HG03520 (cell line): ENCODE data around the gene VTI1A.

Experiments
- ATAC-seq: cut with Tn5 transposase; IDR thresholded peaks from one replicate; pipeline ENCODE4 v1.9.1; 2021; ENCODE audit warnings: mild to moderate bottlenecking, moderate library complexity; ENCODE audit not compliant: unreplicated experiment

The VTI1A gene

DNA sequence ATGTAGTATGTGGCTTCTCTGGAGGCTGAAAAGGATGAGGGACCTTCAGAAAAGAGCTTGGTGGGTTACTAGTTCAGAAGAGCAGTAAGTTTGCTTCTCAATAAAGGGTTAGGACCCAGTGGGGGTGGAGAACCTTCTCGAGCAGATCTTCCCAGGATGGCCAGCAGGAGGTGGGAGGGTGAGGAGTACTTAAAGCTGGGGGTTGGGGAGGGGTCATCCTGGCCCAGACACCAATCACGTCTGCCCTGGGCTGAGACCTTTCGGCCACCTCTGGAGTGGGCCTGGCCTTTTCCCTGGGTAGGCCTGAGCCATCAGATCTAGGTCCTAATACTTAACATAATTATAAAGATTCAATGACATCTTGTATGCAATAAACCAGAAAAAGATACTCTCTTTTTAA, 354.0 kb downstream of the VTI1A start:
- no peak for ATAC-seq

DNA sequence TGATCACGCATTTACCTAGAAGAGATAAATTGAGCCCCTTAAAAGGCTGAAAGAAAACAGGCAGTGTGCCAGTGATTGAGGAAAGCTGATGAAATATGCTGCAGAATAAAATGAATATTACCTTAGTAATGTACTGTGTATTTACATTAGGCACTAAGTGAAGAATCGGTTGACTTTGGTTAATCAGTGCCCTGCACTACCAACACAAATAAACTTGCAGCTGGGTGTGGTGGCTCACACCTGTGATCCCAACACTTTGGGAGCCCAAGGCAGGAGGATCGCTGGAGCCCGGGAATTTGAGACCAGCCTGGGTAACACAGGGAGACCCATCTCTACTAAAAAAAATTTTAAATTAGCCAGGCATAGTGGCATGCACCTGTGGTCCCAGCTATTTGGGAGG, 354.7 kb downstream of the VTI1A start:
- ATAC-seq: no peak

DNA sequence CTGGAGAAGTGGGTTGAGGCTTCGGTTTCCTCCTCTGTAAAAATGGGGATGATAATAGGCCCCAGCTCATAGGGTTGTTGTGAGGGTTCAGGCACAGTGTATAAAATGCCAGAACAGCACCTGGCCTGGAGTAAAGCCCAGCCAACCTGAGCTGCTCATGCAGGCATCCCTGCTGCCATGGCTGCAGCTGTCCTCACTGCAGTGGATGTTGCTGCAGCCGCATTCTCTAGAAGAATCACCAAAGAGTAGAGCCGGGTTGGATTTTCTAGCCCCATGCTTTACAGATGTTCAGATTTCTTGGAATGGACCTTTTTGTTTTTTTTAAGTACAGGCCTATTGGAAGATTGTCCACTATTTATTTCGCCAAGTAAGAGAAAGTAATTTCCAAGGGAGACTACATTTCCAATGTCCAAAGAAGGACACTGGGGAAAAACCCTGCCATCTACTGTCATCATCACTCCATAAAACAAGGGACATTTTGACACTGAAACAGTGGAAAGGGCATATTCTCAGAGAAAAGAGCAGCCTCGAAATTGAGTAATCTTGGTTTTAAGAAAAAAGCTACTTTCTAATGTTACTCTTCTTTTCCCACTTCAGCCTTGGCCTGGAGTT, 355.5 kb downstream of the VTI1A start:
- no peak for ATAC-seq

DNA sequence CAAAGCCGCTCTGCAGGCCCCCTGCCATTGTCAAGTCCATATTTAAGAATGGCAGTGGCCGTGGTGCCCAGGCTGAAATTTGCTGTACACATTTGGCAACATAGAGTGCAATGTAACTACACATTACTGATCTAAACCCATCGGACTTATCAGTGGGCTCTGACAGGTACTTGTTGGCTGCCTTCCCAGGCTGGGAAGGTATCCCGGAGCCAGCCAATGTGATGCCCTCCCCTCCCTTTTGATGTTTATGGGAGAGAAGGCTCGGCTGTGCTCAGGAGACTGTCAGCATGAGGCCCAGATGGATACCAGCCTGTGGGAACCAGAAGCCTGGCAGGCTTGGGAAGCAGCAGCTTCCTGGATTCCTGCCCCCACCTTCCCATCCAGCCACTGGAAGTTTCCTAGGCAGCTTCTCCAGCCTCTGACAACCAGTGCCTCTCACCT, 357.0 kb downstream of the VTI1A start:
- no peak for ATAC-seq

DNA sequence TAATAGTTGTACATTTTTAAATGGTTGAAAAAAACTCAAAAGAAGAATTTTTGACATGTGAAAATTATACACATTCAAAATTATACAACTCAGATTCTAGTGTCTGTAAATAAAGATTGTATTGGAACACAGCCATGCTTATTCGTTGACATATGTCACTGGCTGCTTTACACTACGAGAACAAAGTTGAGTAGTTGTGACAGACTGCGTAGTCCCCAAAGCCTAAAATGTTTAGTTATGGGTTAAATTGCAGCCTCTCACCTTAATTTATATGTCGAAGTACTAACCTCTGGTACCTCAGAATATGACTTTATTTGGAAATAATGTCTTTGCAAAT, 358.2 kb downstream of the VTI1A start:
- ATAC-seq: no peak

DNA sequence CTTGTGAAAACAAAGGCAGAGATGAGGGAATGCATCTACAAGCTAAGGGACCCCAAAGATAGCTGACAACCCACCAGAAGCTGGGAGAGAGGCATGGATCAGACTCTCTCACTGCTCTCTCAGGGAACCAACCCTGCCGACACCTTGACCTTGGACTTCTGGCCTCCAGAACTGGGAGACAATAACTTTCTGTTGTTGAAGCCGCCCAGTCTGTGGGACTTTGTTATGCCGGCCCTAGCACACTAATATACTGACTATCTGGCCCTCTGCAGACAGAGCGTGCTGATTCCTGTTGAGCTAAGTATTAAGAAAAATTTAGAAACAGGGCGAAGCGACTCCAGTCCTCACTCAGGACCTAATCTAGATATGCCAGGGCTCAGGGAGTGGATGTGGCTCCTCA, 358.7 kb downstream of the VTI1A start:
- ATAC-seq: no peak

DNA sequence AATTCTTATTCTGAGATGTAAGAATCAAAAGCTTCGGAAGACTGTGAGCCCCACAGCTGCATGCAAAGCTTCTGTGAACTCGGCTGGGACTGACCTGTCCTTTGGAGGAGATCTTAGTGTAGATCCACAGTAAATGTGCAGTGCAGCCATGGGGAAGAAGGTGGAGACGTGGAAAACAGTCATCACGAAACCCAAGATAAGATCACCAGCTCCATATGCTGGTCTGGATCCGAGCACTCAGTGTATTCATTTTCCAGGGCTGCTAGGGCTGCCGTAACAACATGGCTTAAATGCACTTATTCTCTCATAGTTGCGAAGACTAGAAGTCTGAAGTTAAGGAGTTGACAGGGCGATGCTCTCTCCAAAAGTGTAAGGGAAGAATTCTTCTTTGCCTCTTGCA, 360.0 kb downstream of the VTI1A start:
- no peak for ATAC-seq

DNA sequence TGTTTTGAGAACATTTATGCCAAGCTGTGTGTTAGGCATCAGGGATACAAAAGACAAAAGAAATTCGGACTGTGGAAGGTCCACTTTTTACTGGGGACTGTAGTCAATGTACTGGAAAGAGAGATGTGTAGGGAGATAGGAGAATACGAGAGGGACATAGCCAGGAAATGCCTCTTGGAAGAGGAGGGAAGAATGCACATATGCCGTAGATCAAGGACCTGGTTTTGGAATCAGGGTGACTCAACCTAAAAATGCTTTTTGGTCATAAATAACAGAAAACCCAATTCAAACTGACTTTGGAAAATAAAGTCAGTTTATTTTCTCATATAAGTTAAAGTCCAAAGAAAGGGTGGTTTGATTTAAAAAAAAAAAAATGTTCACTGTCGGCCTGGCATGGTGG, 362.7 kb downstream of the VTI1A start:
- no peak for ATAC-seq

DNA sequence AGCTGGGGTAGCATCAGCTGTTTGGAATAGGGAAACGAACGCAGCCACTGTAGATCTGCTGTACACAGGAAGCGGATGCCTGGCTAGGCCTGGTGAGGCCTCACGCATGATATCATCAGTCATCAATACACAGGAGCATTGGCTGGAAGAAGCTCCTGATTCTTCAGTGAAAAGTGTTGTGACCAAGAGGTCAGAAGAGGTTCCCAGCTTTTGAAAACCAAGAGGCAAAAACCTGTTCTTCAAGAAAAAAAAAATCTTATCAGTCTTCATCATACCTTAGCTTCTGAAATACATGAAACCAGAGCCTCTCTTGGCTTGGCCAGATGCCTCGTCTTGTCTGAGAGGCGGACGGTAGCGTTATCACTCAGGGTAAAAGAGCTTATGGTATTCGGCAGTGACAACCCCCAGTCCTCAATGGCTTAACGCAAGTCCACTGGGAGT, 363.7 kb downstream of the VTI1A start:
- ATAC-seq: no peak

DNA sequence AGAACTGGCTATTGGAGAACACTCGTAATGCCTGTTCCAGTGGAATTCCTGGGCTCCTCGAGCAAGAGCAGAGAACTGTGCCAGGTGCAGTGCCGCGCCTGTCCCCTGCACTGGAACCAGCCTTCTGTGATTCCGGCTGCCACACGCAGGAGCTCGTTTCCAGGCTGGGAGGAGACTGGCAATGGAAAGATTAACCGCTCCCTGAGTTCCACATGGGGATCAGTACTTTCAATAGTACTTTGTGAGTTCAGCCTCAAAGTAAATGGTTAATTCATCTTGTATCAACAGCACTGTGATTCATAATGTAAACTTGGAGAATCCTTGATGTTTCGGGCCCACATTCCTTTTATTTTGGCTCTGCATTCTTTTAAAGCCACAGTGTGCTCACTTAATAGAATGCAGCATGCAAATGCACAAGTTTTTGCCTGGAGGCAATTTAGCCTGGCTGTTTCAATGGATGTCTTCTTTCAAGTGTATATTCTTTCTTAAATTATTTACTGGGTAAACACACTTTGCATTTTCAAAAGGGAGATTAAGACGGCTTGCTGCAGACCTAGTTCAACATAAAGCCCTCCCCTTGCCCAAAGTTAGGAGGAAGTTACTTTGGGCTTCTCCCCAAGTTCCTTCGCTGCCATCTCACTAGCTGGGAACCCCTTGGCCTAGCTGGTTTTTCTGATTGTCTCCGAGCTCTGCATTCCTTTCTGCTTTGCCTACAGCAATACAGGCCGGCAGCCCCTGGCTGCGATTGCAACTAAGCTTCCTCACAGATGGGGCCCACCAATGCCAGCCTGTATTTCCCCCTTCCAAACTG, 364.9 kb downstream of the VTI1A start:
- no peak for ATAC-seq

DNA sequence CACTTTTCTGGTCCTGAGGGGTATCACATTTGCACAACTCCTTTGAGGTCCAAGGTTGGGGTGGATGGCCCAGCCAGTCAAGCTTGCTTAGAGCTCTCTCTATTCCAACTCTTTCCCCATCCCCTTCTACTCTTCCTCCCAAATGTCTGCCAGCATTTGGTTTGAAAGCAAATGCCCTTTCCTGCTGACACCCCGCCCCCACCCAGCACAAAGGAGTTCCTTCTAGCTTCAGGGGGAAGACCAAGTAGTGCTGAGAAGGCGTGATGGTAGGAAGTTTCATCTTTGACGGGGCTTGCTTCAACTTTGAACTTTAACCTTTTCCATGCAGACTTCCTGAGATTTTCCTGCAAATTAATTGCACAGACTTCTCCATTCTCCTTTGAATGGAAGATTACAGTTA, 365.6 kb downstream of the VTI1A start:
- no peak for ATAC-seq

DNA sequence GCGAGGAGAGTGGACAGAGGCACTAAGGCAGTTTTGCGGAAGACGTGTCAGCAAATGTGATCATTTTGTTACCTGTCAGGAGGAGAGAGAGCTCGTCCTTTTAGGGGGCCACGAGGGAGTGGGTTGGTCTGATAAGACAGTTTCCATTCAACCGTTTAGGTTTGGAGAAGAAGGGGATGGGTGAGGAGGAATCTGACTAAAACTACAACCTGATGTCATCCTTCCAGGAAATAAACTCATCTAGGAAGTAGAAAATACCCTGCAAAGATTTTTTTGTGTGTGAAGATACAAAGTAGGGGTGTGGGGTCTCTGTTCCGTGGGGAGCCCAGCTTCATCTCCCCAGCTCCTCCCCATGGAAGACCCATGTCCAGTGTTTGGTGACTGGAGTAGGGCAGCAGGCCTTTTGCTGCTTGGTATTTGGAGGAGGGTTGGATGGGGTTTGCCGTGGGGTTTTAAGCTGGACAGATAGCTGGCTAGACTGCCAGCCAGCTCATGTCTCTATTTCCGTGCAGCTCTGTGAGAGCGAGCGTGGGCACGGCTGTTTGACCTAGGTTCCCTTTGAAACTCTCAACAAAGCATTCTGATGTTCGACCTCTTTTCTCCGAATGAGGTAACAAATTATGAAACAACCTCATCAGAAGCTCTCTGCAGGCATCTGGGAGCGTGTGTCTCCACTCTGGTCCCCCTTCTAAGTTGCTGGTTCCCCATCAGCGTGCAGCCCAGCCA, 367.0 kb downstream of the VTI1A start:
- no peak for ATAC-seq

DNA sequence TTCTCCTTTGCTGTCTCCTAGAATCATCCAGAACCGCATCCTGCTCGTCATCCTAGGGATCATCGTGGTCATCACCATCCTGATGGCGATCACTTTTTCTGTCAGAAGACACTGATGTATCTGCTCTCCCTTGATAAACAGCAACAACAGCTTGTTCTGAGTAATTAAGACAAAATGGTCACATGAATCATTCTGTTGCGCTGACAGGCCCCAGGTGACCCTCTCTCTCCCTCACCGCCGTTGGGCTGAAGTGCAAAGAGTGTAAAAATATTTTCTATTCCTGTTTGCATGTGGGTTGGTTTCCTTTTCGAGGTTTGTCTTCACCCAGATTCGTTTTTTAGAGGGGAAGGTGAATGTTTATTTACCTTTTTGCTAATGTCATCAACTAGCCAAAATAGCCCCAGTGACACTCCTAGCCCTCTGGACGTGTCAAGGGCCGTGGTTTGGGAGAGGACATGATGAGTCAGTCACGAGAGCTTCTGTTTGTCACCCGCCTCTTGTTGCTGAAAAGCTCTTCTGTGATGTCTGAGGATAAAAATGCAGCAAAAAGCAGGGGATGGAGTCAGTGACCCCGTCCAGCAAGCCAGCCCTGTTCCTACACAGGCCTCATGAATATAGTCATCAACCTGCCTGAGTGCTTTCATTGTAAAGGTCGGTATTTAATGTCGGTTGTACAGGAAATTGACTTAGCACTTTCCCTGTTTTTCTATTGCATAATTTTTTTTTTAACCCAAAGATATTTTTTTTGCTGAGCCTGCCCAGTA, 368.4 kb downstream of the VTI1A start:
- ATAC-seq: no peak

DNA sequence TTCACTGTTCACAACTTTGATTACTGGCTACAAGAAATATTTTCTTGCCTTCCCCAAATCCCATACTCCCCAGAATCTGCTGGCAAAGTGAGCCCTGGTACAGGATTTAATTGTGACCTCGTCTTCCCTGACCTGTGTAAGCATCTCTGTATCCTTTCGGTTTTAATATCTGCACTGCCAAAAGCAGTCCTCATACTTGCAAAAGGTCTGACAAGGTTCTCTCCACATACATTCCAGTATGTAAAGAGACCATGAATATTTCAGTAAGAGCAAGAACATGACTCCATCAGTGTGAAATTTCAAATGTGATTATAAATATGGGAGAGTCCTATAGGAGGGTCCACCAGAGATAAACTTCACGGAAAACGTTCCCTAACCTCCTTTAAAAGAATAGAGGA, 369.0 kb downstream of the VTI1A start:
- ATAC-seq: no peak

DNA sequence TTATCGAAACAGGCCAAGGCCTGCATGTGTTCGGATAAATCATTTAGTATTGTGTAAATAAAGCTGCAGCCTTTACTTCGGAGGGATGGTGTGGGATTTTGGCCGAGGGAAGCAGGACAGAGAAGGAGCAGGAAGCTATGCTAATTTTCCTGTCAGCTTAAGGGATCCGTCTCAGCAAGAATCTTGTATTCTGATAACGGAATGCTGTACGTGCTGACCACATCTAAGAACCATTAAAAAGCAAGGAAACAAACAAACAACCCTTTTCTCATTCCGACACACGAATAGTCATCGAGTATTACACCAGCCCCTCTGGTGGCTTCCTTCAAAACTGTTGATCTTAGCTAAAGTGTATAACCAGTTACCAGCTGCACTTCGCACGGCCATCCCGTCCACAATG, 369.9 kb downstream of the VTI1A start:
- no peak for ATAC-seq

DNA sequence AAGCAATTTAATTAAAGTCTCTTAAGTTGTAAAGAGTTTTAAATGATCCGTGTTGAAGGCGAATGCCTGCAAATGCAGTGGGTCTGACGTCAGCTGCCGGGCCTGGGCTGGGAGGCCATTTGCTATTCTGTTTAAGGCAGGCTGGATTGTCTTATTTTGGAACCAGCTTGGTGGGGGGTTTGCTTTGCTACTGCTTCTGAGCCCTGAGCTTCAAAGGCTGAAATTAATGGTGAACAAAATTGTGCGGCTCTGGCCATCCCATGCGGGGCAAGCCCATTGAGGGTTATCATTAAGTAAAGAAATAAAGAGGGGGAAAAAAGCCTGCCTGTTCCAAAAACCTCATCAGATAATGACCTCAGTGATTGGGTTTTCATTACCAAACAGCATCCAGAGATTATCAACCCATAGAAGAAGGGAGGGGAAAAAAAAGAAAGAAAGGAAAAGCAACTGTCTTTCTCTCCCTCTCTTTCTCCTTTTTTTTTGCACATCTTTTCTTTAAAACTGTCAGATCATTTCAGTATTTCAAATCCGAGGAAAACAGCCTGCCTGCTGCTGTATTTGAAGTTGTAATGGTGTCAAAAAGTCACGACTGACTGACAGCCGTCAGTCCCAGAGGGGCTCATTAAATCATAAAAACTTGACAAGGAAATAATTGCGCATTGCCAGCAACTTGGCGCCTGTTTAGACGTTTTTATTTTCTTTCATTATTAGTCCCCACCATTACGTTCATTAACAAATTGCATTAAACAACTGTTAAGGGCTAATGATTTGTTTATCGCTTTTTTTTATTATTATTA, 371.2 kb downstream of the VTI1A start:
- ATAC-seq: no peak

DNA sequence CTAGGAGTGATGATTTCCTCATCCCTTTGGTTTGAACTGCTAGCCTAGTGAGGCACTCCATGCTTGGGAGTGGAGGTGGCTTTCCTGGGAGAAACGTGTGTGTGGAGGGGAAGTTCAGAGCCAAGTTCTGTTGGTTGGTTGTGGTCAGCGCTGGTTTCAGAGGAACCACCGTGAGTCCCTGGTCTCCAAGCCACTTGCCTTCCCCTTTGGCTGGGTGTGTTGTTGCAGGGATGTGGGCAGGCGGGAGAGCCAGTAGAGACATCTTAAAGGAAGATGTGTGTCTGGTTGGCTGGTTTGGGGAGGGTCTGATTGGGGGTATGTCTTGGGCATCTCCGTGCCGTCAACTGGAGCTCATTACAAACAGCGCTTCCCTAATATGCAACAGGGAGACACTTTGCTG, 372.2 kb downstream of the VTI1A start:
- ATAC-seq: no peak

DNA sequence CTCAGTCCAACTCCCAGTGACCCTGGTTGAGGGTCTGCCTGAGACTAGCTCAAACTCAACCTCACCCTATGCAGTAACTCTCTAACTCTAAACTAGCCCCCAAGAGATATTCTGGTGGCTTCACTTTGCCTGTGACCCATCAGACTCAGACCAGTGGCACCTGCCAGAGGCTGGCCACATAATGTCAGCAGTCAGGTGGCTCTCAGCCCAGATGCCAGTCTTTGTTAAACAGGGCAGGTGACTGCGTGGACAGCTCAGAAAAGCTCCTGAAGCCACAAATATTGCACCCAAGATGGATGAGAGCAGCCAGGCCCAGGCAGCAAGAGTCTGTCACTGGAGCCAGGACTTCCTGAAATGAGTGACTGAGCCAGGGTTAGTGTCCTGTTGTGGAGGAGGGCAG, 373.3 kb downstream of the VTI1A start:
- ATAC-seq: no peak

DNA sequence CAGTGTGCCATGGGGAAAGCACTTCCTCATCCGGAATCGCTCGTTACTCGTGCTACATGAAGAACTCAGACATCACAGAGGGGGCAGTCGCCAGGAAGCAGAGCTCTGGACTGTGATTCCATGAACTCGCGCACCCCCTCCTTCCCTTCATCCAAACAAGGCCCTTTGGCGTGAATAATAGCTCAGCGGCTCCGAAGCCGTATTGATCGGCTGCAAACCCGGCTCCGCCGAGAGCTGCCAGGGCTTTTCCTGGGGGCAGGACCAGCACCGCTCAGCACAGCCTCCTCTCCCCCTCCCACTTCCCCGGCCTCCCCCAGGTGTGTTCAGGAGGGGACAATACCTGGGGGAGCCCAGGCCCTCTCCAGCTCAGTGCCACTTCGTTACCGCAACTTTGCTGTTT, 374.0 kb downstream of the VTI1A start:
- ATAC-seq: no peak

DNA sequence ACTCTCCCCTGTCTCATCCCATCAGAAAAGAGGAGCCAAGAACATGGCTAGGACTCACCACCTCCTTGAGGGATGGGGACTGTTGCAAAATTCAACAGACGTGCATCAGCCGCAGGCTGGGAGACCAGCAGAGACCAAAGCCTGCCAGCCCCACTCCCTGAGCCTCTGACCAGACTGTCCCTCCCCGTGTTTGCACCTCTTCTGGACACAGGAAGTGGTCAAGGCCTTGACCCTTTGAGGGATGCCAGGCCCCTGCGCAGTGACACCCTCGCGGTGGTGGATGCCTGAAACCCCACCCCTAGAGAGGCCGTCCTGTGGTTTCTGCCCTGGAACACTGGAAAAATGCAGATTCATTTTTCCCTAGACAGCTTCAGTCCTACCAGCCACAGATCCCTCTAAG, 374.6 kb downstream of the VTI1A start:
- no peak for ATAC-seq

DNA sequence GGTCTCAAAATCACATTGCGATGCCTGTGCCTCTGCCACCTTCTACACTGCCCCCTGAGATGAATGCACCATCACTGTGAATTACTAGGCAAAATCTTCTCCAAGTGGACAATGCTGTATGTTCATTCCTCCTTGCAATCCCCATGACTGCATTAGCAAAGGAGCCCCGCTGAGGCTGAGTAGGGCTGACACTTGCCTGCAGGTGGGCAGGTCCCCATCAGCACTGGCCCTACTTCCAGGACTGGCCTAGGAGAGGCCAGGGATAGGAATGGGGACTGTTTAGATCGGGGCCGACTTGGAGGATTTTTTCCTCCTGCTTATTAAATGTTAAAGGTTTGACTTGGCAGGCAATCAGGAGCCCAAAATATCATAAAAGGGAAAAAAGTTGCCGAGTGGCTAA, 376.0 kb downstream of the VTI1A start:
- no peak for ATAC-seq
